Stimulated activated CD4-positive, alpha-beta T cell treated with anti-CD3 and anti-CD28 coated beads, Interleukin-2, amount 100 ng/mL, for 24 hours (primary cell): ENCODE data around the gene CHAT.
A peak's percentile ranks its signal among the peaks of the same experiment; 100 is the strongest.
"Not testable (repeated sequence)": the region's sequence is repeated elsewhere in the genome, so short reads cannot be mapped to it uniquely, and the experiment has no call there.

Experiments used
- DNase-seq, 2 donors: peaks; one replicate each; pipeline ENCODE4 v3.0.0-alpha.2; 2020

Gene CHAT

DNA sequence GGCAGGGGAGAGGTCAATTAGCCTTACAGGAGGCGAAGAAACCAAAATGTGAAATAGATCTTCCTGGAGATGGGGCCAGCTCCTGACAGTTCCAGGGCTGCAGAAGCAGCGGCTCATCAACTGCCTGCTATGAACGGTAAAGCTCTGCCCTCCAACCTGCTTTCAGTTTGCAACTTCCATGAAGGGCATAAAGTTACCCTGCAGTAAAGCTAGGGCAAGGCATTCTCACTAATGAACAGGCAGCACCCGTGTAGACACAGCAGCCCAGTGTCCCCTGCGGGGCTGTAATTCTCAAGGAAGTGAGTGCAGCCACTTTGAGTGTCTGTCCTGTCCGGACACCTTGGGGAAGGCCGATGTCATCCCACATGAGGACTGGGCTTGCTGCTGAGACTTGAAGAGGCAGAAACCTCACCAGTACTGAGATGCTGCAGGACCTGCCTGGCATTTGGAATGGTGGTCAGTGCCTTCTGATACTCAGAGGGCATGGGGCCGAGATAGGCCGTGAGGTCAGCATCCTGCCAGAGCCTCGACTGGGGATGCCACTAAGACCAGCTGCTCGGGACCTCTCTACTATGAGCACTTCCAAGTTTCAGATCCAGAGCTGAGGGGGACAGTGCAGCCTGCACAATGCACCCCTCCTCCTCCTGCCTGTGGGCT lies 39.6 kb downstream of the CHAT start:
- DNase-seq = no peak

DNA sequence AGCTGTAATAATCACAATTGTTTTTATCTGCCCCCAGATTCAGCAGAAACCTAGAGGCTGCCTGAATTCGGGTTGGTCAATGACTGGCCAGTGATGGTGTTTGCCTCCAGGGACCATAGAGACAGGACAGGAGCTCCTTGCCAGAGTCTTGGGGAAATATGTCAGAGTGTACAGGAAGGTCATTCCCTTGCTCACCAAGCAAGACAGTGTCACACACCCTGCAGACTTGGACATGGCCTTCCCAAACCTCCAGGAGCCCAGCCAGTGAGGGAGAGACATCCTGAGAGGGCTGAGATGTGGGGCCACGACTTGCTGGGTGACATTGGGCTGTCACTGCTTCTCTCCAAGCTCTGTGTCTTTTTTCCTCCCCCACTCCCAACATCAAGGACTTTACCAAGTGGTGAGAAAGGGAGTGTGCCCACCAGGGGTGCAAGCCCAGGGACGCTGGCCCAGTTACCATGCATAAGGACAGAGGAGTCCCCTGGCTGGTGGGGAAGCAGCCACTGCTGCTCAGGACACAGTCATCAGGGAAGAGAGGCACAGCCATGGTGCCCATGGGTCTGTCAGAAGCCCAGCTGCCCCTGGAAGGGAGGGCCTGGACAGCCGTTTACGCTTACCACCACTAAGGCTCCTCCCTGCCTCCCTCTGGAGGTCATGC lies 40.3 kb downstream of the CHAT start:
- no peak for DNase-seq

DNA sequence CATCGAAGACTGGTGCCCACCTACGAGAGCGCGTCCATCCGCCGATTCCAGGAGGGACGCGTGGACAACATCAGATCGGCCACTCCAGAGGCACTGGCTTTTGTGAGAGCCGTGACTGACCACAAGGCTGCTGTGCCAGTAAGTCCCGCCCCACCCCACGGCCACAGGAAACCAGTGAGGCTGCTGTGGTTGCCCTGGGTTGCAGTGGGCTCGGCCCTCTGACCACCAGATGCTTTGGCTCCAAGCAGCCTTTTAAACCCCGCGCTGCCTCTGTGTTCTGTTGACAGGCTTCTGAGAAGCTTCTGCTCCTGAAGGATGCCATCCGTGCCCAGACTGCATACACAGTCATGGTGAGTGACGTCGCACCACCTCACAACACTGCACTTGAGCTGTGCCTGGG lies 41.3 kb downstream of the CHAT start:
- no peak for DNase-seq

DNA sequence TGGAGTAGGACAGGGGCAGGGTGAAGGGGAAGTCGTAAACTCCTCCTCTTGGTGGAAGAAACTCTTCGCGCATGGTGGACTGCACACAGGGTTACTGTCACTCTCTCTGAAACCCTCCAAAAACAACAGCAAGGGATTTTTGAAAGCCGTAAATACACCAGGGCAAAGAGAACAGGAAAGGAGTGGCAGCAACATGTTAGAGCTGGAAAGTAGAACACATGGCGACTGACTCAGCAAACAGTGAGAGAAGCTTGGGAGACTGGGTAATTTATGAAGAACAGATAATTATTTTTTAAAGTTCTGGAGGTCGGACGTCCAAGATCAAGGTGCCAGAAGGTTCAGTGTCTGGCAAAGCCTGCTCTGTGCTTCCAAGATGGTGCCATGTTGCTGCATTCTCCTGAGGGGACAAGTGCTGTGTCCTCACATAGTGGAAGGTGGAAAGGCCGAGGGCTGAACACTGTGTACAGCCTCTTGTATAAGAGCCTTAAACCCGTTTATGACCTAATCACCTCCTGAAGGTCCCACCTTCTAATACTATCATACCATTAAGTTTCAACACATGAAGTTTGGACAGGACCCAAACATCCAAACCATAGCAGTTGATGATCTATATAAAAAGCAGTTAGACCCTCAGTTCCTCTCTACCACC lies 43.1 kb downstream of the CHAT start:
- DNase-seq = no peak

DNA sequence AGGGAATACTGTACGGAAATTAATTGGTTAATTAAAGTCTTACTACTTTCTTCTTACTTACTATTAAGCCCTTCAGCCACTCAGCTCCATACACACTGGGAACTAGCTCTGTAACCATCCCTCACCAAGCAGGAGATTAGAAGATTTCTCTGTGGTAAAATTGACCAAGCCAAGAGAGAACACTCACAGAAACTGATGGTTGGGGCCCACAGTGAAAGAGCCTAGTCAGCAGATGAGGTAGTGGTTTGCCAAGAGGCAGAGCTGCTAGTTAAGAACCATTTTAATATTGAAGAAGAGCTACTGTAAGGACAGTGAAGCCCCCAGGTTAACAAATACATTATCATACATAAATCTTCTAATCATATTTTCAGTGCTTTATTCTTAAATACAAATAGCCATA lies 43.8 kb downstream of the CHAT start:
- no peak for DNase-seq

DNA sequence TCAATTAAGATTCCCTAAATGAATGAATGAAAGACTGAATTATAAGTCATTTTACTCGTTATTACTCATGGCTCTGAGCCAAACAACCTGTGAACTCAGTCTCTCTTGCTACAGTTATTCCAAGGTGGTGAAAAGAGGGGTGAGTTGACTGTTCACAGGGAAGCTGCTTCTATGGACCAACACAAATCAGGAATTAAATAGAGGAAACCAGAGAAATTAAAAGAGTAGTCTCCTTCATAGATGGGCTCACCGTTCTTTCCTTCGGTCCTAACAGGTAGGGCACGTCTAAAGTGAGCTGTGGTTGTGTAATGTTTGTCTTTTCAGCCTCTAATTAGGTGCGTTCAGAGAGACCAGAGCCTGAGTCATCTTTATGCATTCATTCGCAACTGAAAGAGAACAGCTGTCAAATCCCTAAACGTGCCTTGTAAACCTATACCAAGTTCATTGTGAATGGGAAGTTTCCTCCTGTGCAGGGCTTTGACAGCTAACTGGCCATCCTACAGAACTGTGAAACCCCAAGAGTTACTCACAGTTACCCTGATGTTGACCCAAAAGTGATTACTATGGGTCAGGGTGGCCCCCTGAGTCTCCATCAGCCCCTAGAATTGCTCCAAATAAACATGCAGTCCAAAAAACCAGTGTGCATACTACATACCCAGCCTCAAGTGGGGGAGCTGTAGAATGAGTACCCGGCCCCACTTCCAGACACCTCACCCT lies 47.5 kb downstream of the CHAT start:
- DNase-seq = no peak

DNA sequence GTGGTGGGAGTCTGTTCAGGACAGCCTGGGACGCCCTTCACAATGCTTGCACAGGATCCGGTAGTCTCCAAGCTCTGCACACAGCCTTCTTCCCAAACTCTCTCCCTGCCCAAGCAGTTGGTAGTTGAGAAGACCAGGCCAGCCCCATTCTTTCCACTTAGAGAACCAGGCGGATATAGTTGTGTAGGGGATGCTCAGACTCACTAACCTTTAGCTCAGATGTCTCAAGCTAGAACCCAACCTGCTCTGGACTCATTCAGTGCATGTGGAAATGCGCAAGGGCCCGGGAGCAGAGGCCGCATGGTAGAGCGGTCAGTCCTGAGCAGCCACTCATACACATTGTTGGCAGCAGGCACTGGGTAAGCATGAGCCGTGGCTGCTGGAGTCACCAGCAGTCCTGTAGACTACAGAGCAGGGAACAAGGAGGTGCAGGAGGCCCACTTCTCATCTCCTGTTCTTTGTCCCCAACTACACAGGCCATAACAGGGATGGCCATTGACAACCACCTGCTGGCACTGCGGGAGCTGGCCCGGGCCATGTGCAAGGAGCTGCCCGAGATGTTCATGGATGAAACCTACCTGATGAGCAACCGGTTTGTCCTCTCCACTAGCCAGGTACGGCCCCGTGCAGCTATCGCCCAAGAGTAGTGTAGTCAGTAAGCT lies 48.5 kb downstream of the CHAT start:
- no peak for DNase-seq

DNA sequence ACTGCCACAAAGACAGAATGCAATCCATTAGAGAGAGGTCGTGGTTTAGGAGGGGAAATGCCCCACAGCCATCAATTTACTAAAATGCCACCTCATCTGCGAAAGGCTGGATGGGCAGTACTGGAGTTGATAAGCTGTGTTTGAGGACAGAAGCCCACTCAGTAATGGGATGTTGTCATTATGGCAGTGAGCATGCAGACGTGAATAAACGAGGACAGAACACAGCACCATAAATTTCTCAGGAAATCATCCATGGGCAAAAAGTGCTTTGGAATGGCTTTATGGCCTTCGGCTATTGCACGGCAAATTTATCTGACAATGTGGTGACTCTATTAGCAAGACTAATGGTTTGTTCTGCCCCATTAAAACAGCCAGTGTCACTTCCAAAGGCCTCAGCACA lies 49.8 kb downstream of the CHAT start:
- DNase-seq = no peak

DNA sequence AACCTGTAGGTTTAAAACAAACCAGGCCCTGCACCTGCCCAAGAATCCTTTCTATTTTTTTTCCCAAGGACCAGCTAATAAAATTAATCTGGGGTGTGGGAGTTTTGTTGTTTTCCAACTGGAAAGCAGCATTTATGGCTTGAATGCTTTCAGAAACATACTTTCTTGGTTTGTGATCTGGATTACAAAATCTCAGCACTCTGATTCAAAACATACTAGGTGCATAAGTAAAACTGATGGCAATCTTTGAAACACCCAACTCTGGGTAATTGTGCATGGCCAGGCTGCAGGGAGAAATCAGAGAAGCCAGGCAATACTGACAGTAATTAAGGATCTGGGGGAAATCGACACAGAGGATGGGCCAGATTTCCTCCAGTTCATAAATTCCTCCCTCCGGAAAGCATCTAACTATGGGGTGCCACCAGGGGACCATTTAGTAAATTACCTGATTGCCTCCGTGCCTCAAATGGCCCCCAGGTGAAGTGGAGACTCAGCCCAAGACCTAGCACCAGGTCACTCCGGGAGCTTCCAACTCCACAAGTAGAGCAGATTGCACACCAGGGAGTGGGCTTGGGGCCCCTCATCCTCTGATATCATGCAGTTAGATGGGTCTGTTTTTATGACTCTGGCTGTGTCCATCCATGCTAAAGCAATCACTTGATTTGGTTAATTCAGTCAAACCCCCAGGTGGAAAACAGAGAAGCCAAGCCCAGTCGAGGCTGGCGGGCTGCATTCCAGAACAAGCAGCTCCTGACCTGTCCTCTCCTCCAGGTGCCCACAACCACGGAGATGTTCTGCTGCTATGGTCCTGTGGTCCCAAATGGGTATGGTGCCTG lies 50.4 kb downstream of the CHAT start:
- no peak for DNase-seq

DNA sequence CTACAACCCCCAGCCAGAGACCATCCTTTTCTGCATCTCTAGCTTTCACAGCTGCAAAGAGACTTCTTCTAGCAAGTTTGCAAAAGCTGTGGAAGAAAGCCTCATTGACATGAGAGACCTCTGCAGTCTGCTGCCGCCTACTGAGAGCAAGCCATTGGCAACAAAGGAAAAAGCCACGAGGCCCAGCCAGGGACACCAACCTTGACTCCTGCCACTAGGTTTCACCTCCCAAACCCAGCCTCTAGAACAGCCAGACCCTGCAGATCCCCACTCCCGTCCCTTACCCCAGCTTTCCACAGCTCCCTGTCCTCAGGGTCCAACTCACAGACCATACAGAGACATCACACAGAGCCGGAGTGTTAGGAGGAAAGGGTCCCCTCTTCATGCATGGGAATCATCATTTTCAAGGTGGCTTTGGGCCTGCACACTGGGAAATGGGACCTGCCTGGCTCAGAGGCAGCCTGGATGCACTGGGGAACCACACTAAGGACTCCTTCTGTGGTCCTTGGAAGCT lies 51.1 kb downstream of the CHAT start:
- no peak for DNase-seq

DNA sequence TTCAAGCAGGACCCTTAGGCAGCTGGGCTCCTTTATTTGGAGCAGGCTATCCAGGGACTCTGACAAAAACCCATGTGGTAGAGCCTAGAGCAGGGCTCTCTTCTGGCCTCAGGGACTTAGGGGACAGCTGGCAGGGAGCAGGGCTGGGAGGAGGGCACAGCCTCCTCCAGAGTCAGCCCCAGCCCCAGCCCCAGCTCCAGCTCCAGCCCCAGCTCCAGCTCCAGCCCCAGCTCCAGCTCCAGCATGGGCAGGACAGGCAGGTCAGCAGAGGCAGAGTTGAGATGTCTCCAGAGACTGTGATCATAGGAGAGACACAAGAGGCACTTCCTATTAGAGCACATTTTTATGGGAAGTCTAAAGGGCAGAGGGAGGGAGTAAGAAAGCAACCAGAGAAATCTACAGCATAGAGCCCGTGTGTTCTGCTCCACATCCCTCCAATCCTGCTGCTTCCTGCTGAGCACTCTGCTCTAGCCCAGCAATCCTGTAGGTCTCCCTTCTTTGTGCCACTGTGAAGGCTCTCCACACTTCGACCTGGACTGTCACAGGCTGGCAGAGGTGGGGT lies 52.3 kb downstream of the CHAT start:
- DNase-seq = no peak

DNA sequence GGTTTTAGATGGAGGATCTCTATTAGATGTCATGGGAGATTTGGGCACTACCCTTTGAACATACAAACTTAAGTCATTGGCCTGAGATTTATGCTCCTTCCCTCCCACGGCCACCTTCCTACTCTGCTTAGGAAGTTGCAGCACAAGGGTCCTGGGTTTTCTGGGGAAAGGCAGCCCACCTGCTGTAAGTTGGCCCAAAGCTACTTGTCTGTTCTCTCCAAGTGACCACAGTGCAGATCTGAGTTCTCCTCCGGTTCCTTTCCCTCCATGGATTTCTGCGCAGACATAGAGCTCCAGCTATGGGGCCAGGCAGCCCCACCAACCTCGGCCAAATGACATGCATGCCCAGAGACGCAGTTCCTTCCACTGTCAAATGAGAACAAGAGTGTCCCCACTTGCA lies 52.8 kb downstream of the CHAT start:
- DNase-seq = no peak

DNA sequence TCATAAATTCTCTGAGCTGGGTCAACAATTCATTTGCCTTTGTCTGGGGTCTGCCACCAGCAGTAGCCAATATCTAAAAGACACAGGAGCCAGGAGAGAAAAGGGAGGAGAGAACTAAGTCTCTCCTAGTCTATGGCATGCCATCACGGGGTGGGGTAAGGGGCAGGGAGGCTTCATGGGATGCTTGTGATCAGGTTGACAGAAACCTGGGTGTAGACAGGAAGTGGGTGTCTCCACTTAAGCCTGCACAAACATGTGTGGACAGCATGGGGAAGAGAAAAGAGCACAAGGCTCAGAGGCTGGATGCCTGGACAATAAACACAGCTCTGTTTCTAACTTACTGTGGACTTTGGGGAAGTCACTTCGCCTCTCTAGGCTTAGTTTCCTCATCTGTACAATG lies 54.2 kb downstream of the CHAT start:
- no peak for DNase-seq

DNA sequence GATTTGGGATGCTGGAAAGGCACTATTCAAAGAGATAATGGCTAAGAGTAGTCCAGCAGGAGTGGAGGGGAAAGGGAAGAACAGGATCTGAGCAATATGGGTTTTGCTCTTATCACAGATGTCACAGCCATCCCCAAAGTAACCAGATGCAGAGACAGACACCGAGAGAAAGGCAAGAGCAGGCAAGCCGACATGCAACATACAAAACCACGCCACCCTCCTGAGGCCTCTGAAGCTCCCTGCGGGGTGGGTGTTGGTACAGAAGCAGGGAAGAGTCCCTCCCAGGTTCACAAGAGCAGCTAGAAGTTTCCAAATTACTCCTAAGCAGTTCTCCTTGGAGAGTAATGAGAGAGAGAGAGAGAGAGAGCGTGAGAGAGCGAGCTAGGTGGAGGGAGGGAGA lies 54.8 kb downstream of the CHAT start:
- no peak for DNase-seq

DNA sequence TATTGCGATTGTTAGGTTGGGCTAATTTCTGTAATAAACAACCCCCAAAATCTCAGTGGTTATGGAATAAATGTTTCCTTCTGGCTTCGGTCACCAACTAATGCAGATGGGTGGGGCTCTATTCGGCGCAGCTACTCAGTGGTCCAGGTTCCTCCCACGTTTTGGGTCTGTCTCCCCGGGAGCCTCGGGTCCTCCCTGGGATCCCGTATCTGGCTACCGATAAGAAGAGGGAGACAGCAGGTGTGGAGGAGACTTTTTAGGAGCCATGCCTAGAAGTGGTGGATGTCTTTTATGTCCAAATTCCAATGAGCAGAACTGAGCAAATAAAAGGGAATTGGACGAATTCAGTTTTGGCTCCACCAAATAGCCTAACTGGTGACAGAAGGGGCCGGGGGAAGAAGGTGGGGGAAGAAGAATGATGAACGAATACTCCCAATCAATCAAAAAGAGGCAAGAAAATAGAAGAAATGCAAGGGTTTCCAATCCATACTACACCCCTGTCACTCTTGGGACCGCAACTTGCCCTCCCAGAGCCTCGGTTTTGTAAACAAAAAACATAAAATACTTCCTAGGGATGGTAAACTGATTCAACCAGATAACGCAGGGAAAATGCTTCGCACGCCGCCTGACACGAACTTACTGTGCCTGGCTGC lies 65.1 kb downstream of the CHAT start:
- DNase-seq = no peak

DNA sequence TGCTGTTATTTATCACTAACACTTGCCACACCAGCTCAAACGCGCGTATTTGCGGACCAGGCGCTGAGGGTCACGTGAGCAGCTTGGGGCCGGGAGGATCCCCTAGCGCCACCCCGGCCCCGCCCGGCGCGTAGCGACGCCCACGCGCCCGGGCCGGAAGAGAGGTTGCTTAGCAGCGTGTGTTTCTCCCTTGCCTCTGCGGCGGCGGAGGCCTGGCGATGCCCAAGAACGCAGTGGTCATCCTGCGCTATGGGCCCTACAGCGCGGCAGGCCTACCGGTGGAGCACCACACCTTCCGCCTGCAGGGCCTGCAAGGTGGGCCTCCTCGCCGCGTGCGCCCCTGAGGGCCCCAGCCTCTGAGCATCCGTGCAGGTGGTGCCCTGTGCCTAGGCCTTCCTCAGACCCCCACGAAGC lies 65.7 kb downstream of the CHAT start, which contains the start of gene C10orf53:
TSS of gene C10orf53 (plus strand) at position 172 of the 414 bp plus-strand sequence. CDS start at position 219, 47 bp downstream.
- peak in 1 of 2 donors; percentile 42 for DNase-seq

DNA sequence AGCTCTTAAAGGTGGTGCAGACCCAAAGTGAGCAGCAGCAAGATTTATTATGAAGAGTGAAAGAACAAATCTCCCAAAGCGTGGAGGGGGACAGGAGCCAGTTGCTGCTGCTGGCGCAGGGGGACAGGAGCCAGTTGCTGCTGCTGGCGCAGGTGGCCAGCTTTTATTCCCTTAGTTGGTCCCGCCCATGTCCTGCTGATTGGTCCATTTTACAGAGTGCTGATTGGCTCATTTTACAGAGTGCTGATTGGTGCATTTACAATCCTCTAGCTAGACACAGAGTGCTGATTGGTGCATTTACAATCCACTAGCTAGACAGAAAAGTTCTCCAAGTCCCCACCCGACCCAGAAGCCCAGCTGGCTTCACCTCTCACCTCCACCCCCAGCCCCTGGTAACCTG lies 68.6 kb downstream of the CHAT start:
- not testable (repeated sequence) for DNase-seq

DNA sequence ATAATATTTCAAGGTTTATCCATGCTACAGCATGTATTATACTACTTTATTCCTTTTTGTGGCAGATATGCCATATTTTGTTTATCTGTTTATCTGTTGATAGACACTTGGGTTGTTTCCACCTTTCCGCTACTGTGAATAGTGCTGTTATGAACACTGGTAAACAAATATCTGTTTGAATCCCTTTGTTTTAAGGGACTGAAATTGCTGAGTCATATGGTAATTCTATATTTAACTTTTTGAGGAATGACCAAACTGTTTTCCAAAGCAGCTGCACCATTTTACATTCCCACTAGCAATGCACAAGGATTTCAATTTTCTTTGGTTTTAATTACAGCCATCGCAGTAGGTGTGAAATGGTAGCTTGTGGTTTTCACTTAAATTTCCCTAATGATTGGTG lies 69.0 kb downstream of the CHAT start:
- DNase-seq = no peak

DNA sequence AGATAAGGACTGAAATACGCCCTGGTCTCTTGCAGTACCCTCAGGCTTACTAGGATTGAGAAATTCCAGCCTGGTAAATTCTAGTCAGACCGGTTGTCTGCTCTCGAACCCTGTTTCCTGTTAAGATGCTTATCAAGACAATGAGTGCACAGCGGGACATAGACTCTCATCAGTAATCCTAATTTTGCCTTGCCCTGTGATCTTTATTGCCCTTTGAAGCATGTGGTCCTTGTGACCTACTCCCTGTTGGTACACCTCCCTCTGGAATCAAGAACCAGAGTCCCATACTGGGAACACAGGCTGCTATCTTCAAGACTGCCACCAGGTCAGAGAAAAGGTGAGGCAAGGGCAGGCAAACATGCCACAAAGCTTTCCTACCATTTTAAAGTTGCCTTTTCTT lies 72.8 kb downstream of the CHAT start:
- DNase-seq = no peak

DNA sequence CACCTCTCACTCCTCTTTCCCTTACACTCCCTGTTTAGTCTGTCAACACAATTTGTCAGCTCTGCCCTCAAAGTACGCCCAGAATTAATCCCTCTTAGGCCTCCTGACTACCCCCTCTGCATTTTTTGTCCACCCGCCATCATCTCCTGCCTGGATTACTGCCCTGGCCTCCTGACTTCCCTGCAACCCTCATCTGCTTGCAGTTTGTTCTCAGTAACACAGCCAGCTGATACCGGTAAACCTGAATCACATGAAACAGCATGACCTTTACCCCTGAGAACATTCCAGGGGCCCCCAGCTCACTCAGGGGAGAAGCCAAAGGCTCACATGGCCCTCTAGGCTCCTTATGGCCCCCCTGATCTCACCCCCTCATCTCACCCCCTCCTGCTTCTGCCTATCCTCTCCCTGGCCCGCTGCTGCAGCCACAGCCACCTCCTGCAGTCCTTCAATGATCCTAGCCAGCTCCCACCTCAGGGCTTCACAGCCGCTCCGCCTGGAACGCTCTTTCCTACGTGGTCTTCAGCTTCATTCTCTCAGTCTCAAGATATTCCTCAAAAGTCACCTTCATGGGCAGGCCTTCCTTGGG lies 74.5 kb downstream of the CHAT start:
- DNase-seq = no peak

DNA sequence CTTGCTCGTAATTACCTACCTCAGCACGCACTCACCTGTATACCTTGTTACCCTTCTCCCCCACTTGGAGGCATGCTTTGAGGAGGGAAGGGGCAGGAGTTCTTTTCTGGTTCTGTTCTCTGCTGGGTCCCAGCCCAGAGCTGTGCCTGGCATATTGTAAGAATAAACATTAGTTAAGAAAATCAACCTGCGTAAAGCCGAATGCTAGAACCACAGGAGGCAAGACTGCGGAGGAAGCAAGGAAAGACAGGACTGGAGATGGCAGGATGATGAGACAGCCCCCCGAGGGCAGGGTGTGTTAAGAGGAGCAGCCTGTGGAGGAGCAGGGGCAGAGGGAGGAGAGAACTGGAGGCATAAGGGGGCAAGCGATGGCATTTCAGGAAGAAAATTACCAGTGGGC lies 75.1 kb downstream of the CHAT start:
- DNase-seq = no peak
